Activated CD4-positive, alpha-beta T cell treated with anti-CD3 and anti-CD28 coated beads, Interleukin-2, amount 10 ng/mL, durations not matched to agents 24 days and 14 days (primary cell): Measurements from ENCODE around the gene UBFD1. TPM values are rescaled to one million over a fixed set of nuclear protein-coding genes. Genes with fewer than 3 reads are reported as not detected.
"Not testable (repeated sequence)": the region's sequence is repeated elsewhere in the genome, so short reads cannot be mapped to it uniquely, and the experiment has no call there.

Source experiments
- DNase-seq: peaks from one replicate; pipeline ENCODE4 v3.0.0; 2022
- H3K27ac Mint-ChIP-seq: one replicate; pipeline ENCODE4 v1.8.0; 2022; ENCODE audit warnings: mild to moderate bottlenecking, mixed read lengths
- H3K27me3 Mint-ChIP-seq: one replicate; pipeline ENCODE4 v1.8.0; 2022; ENCODE audit warnings: mixed read lengths
- H3K36me3 Mint-ChIP-seq: one replicate; pipeline ENCODE4 v1.8.0; 2022; ENCODE audit warnings: low read depth, mild to moderate bottlenecking, mixed read lengths
- H3K4me1 Mint-ChIP-seq: one replicate; pipeline ENCODE4 v1.8.0; 2021; ENCODE audit warnings: mixed read lengths
- H3K4me3 Mint-ChIP-seq: one replicate; pipeline ENCODE4 v1.8.0; 2022; ENCODE audit warnings: mild to moderate bottlenecking, moderate library complexity, mixed read lengths
- H3K9me3 Mint-ChIP-seq: one replicate; pipeline ENCODE4 v1.8.0; 2021; ENCODE audit warnings: mixed read lengths
- intact Hi-C: fragments of 100-400 bp; cut with micrococcal nuclease; formaldehyde crosslinking; loops from one replicate; pipeline ENCODE4 v1.15.1; 2023
- total RNA-seq: library from RNA; stranded (reverse); gene quantifications from 2 replicates; pipeline ENCODE4 v1.2.3, GENCODE V29; 2022

The UBFD1 gene
- total RNA-seq, 1 donor from 2014 or later = 70.6 TPM

DNA sequence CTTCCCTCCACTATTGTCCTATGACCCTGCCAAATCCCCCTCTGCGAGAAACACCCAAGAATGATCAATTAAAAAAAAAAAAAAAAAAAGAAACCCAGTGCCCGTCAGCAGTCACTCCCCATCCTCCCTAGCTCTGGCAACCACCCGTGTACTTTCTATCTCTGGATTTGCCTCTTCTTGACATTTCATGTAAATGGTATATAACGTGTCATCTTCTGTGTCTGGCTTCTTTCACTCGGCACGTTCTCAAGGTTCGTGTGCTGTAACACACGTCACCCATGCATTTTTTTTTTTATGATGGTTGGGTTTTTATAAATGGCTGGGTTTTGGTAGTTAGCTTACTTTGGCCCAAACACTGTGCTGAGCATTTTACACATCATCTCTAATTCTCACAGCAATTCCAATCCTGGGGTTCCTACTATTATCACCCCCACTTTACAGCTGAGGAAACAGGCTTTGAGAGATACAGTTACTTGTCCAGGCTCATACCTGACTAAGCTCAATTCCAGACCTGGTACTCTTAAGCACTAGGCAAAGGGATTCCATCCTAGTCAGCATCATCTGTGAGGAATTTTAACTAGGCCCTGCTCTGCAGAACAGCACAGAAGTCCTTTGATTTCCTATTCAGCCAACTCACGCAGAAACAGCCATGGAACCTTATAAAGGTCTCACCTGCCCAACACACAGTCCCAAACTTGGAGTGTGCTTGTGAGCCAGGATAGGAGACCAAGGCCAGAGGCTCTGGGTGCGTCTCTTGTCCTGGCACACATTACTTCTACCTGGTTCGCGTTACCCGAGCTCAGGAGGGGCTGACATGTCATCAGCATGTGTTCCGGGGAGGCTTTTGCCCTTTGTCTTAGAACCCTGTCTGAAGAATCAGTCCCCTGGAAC is 26.9 kb downstream of the UBFD1 start:
- H3K4me1 Mint-ChIP-seq = no peaks in the 10 kb centered on the region
- peaks cover 58% of the 10 kb centered on the region for H3K36me3 Mint-ChIP-seq
- H3K4me3 Mint-ChIP-seq = no peak overlapping the region
- intact Hi-C loops = no loop called here
- H3K27me3 Mint-ChIP-seq = no peaks in the 10 kb centered on the region
- DNase-seq = no peak
- no peaks in the 10 kb centered on the region for H3K9me3 Mint-ChIP-seq
- no peak overlapping the region for H3K27ac Mint-ChIP-seq

GRCh38 chr16:23587726-23588125 is 30.2 kb downstream of the UBFD1 start:
- intact Hi-C loops = no loop called here
- H3K36me3 Mint-ChIP-seq = peaks cover 56% of the 10 kb centered on the region

DNA sequence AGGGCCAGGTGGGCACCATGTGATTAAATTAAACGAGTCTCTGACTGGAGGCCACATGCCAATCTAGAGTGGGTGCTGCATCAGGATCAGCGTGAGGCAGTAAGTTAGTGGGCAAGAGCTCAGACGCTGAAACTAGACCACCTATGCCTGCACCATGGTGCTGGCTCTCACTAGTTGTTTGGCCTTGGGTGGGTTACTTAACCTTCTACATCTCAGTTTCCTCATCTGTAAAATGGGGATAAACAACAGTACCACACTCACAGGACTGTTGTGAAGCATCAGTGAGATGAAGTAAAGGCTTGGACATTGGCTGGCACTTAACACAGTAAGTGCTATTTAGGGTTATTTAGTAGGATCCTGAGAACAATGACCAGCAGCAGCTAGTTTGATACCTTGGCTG is 32.7 kb downstream of the UBFD1 start:
- H3K36me3 Mint-ChIP-seq = peaks cover 50% of the 10 kb centered on the region
- intact Hi-C loops = no loop called here
- no peak overlapping the region for H3K4me3 Mint-ChIP-seq
- no peak overlapping the region for H3K27ac Mint-ChIP-seq
- no peaks in the 10 kb centered on the region for H3K27me3 Mint-ChIP-seq
- H3K9me3 Mint-ChIP-seq = no peaks in the 10 kb centered on the region
- DNase-seq = no peak
- peaks cover 3% of the 10 kb centered on the region for H3K4me1 Mint-ChIP-seq

More at GRCh38 chr16:23587726-23588125, 30.2 kb downstream of the UBFD1 start:
- Mint-ChIP-seq H3K4me1 (peaks cover 3% of the 10 kb centered on the region), H3K4me3 (no peak overlapping the region), H3K27me3 (no peaks in the 10 kb centered on the region), H3K27ac (no peak overlapping the region), H3K9me3 (no peaks in the 10 kb centered on the region)
- DNase-seq = no peak

DNA sequence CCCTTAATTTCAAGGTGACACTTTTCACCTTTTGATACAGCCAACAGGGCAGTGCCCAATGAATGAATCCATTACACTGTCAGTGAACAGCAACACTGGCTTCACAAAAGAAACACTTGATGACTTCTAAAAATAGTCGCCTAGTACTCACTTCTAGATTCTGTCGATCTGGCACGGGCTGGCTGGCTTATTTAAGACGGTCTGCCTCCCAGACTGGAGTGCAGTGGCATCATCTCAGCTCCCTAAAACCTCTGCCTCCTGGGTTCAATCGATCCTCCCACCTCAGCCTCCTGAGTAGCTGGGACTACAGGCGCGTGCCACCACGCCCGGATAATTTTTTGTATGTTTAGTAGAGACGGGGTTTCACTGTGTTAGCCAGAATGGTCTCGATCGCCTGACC is 36.7 kb downstream of the UBFD1 start:
- peaks cover 14% of the 10 kb centered on the region for H3K4me1 Mint-ChIP-seq
- no peak for DNase-seq
- H3K4me3 Mint-ChIP-seq = peak overlapping the region; percentile 3
- H3K27ac Mint-ChIP-seq = no peak overlapping the region
- no peaks in the 10 kb centered on the region for H3K9me3 Mint-ChIP-seq
- H3K36me3 Mint-ChIP-seq = peaks cover 35% of the 10 kb centered on the region
- intact Hi-C loops = no loop called here
- H3K27me3 Mint-ChIP-seq = no peaks in the 10 kb centered on the region

- Mint-ChIP-seq H3K36me3 (peaks cover 28% of the 10 kb centered on the region), H3K9me3 (no peaks in the 10 kb centered on the region), H3K4me3 (peak overlapping the region; percentile 88), H3K27me3 (no peaks in the 10 kb centered on the region), H3K27ac (peak overlapping the region; percentile 66), H3K4me1 (peaks cover 14% of the 10 kb centered on the region)
- intact Hi-C loops = loop anchor here (5.0 kb wide), 2 partner anchors 83 to 143 kb away; partner anchors contain the start of genes COG7 and GGA2
- DNase-seq = no peak
These were observed 37.9 kb downstream of the UBFD1 start for GRCh38 chr16:23595246-23595950.

DNA sequence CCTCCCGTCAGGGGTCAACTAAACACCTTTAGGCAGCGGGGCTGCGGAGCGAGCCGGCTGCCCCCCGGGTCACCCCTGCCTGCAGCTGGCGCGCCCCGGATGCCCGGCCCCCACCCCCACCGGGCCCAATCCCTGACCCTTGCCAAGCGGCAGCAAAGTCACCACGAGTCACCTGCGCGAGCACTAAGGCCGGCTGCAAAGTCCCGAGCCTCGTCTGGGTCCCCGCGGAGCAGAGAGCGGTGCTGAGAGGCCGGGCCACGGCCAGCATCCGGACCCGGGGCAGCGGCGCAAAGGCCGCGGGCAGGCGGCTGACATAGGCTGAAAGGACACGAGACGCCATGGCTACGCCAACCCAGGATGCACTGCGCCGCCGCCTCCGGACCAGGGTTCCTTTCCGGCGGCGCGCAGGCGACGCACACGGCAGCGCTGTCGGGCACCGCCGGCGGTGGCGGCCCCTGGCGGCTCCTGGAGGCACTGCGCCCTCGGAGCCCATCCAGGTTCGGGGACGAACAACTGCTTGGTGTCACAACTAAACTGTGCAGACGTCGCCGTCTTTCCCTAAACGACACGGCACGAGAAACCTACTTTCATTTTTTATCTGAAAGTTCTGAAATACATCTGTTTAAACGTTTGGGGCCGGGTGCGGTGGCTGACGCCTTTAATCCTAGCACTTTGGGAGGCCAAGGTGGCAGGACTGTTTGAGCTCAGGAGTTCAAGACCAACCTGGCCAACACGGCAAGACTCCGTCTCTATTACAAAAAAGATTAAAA is 38.6 kb downstream of the UBFD1 start, which contains the start of gene NDUFAB1:
Gene NDUFAB1 (minus strand): TSS at position 366 of the 770 bp plus-strand sequence. CDS start 26 bp downstream, at position 340.
- no peaks in the 10 kb centered on the region for H3K9me3 Mint-ChIP-seq
- intact Hi-C loops = loop anchor here (1.0 to 5.0 kb wide), 4 partner anchors 39 to 144 kb away; partner anchors contain the start of genes COG7, DCTN5, EARS2 and GGA2
- H3K4me3 Mint-ChIP-seq = peak within 1 kb of the TSS; percentile 88
- peak; percentile 98 for DNase-seq
- H3K27ac Mint-ChIP-seq = peak within 1 kb of the TSS; percentile 83
- H3K27me3 Mint-ChIP-seq = no peaks in the 10 kb centered on the region
- H3K4me1 Mint-ChIP-seq = peaks cover 14% of the 10 kb centered on the region
- peaks cover 25% of the 10 kb centered on the region for H3K36me3 Mint-ChIP-seq

DNA sequence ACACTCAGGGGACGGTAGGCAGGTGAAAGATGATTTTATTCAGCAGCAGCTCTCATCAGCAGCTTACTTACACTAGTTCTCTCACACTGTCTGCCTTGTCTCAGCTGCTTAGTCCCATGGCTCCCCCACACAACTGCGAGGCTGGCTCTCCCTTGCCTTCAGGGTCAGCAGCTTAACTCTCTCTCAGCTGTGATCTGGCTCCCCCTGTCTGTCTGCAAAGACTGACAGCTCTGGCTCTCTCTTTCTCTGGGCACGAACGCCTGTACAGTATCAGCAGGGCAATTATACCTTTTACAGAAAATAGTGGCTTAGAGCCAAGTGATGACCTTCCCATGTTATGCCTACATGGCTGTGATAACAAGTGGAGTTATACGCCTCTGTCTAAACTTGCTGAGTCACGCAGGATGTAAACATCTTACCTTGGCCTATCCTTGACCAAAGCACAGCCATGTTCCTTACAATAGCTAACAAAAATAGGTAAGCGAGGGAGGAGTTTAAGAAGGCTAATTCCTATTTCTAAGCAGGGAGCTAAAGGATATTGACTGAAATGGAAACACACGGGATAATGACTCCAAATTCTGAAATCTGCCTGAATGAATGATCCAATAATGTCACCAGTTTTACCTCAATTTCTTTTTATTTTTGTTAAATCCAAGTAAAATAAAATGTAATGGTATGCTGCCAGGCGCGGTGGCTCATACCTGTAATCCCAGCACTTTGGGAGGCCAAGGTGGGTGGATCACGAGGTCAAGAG is 39.7 kb downstream of the UBFD1 start:
- DNase-seq = peak; percentile 65
- Mint-ChIP-seq H3K9me3 (no peaks in the 10 kb centered on the region), H3K4me3 (peak overlapping the region; percentile 30), H3K4me1 (peaks cover 14% of the 10 kb centered on the region), H3K27ac (peak overlapping the region; percentile 30), H3K27me3 (no peaks in the 10 kb centered on the region), H3K36me3 (peaks cover 19% of the 10 kb centered on the region)
- intact Hi-C loops = loop anchor here (5.0 kb wide), 2 partner anchors 85 to 145 kb away; partner anchors contain the start of genes COG7 and GGA2

DNA sequence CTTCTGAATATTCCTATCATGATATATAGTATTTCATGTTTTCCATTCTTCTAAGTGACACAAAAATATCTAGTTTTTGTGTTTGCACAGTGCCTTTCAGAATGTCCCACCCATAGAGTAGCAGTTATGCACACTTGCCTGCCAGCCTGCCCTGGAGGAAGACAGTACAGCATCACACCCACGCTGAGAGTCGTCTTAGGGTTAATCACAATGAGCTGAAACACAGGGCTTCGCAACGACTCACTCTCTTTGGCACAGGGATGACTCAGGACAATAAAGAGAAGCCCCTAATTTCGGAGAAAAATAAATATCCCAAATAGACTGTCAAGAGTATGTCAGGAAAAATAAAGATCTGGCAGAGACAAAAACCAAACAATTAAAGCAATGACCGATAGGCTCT is 50.2 kb downstream of the UBFD1 start:
- Mint-ChIP-seq H3K27ac (no peak overlapping the region), H3K4me1 (no peaks in the 10 kb centered on the region), H3K9me3 (no peaks in the 10 kb centered on the region), H3K4me3 (no peak overlapping the region), H3K36me3 (peaks cover 26% of the 10 kb centered on the region), H3K27me3 (no peaks in the 10 kb centered on the region)
- intact Hi-C loops = no loop called here
- no peak for DNase-seq

DNA sequence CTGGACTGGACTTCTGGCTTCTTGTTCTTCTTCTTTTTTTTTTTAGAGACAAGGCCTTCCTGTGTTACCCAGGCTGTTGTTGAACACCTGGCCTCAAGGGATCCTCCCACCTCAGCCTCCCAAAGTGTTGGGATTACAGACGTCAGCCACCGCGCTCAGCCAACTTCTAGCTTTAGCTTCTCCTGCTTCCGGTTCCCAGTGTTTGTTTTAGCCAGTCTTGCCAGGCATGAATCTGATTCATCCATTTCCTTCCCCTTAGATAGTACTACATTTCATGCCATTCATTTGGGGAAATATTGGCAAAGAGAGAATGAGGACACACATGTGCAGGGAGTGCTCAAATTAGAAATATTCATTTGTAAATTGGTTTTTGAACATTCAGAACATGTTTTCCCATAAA is 50.7 kb downstream of the UBFD1 start:
- Mint-ChIP-seq H3K27me3 (no peaks in the 10 kb centered on the region), H3K9me3 (no peaks in the 10 kb centered on the region), H3K4me3 (no peak overlapping the region)

GRCh38 chr16:23609929-23610328 is 52.4 kb downstream of the UBFD1 start:
- DNase-seq = no peak
- Mint-ChIP-seq H3K9me3 (no peaks in the 10 kb centered on the region), H3K4me1 (no peaks in the 10 kb centered on the region), H3K36me3 (peaks cover 22% of the 10 kb centered on the region), H3K27me3 (no peaks in the 10 kb centered on the region), H3K27ac (no peak overlapping the region), H3K4me3 (no peak overlapping the region)
- intact Hi-C loops = no loop called here

More for the DNA sequence above, 50.7 kb downstream of the UBFD1 start:
- no peak for DNase-seq
- peaks cover 25% of the 10 kb centered on the region for H3K36me3 Mint-ChIP-seq
- no peaks in the 10 kb centered on the region for H3K4me1 Mint-ChIP-seq
- H3K27ac Mint-ChIP-seq = no peak overlapping the region
- intact Hi-C loops = no loop called here

- intact Hi-C loops, DNase-seq, H3K9me3 Mint-ChIP-seq, H3K4me3 Mint-ChIP-seq, H3K4me1 Mint-ChIP-seq, H3K27ac Mint-ChIP-seq, H3K27me3 Mint-ChIP-seq: not testable (repeated sequence)
- H3K36me3 Mint-ChIP-seq = peaks cover 21% of the 10 kb centered on the region
These were observed 53.4 kb downstream of the UBFD1 start for GRCh38 chr16:23610905-23611304.

GRCh38 chr16:23611936-23612335 is 54.4 kb downstream of the UBFD1 start:
- Mint-ChIP-seq H3K36me3 (peaks cover 23% of the 10 kb centered on the region), H3K9me3 (no peaks in the 10 kb centered on the region), H3K27me3 (no peaks in the 10 kb centered on the region), H3K27ac (no peak overlapping the region), H3K4me3 (no peak overlapping the region), H3K4me1 (no peaks in the 10 kb centered on the region)
- no peak for DNase-seq
- intact Hi-C loops = no loop called here

- H3K27me3 Mint-ChIP-seq = no peaks in the 10 kb centered on the region
- intact Hi-C loops = no loop called here
- H3K27ac Mint-ChIP-seq = no peak overlapping the region
- H3K4me3 Mint-ChIP-seq = no peak overlapping the region
- H3K4me1 Mint-ChIP-seq = no peaks in the 10 kb centered on the region
- peaks cover 34% of the 10 kb centered on the region for H3K36me3 Mint-ChIP-seq
- DNase-seq = no peak
- no peaks in the 10 kb centered on the region for H3K9me3 Mint-ChIP-seq
These were observed 58.3 kb downstream of the UBFD1 start for GRCh38 chr16:23615805-23616204.
